IMR-90 (cell line): ENCODE results near the gene UNC13A. TPM values are rescaled to one million over a fixed set of nuclear protein-coding genes. Genes with fewer than 3 reads are reported as not detected.

Experiments used
- ATAC-seq: fragments of 200-7000 bp; cut with Tn5 transposase; 2 replicates; pipeline ENCODE4 v1.9.1; 2020; ENCODE audit warnings: low read depth, mild to moderate bottlenecking, moderate library complexity
- BruUV-seq: library from RNA; stranded (reverse); fragments of 400-500 nt; replicated peaks from 2 replicates; lab custom pipeline; 2021; lab: Mats Ljungman, UMichigan
- CTCF ChIA-PET: fragments of 300-600 bp; formaldehyde crosslinking; extraction: SDS; loops from one replicate; lab custom pipeline; 2021; ENCODE audit warnings: antibody characterized with exemption; lab: Yijun Ruan, JAX
- POLR2A ChIA-PET: fragments of 300-600 bp; sonication (Branson Sonifier 250); formaldehyde crosslinking; loops from one replicate; lab custom pipeline; 2022; ENCODE audit warnings: antibody characterized with exemption; ENCODE audit not compliant: unreplicated experiment; lab: Charles Lee
- DNase-seq: peaks from one replicate; pipeline ENCODE4 v3.0.0; 2013
- H2AFZ ChIP-seq: replicated peaks from 2 replicates; pipeline ENCODE3; 2013; ENCODE audit warnings: low read length, mild to moderate bottlenecking; ENCODE audit not compliant: poor library complexity
- H2AK5ac ChIP-seq: 2 replicates; pipeline ENCODE4 v1.6.1; 2013; ENCODE audit warnings: low read depth, low read length, inconsistent platforms
- H2AK9ac ChIP-seq: replicated peaks from 2 replicates; pipeline ENCODE3; 2013; ENCODE audit warnings: mild to moderate bottlenecking, low read depth, low read length, moderate library complexity; ENCODE audit not compliant: poor library complexity
- H2BK120ac ChIP-seq: 2 replicates; pipeline ENCODE4 v1.6.1; 2013; ENCODE audit warnings: low read depth, low read length, inconsistent platforms
- H2BK15ac ChIP-seq: 3 replicates; pipeline ENCODE4 v1.6.1; 2013; ENCODE audit warnings: low read depth, low read length, inconsistent platforms
- H2BK20ac ChIP-seq: 2 replicates; pipeline ENCODE4 v1.6.1; 2013; ENCODE audit warnings: low read depth, mild to moderate bottlenecking, inconsistent platforms, low read length, moderate library complexity
- H2BK5ac ChIP-seq: 2 replicates; pipeline ENCODE4 v1.6.1; 2013; ENCODE audit warnings: mild to moderate bottlenecking, low read depth, low read length, inconsistent platforms; ENCODE audit not compliant: poor library complexity, severe bottlenecking
- H3K14ac ChIP-seq: replicated peaks from 2 replicates; pipeline ENCODE4 v1.6.1; 2013; ENCODE audit warnings: low read depth, low read length, inconsistent platforms
- H3K18ac ChIP-seq: 2 replicates; pipeline ENCODE4 v1.6.1; 2013; ENCODE audit warnings: low read depth, low read length, control low read depth
- H3K23ac ChIP-seq: 2 replicates; pipeline ENCODE4 v1.6.1; 2013; ENCODE audit warnings: low read depth, low read length, inconsistent platforms
- H3K27ac ChIP-seq: 2 replicates; pipeline ENCODE4 v1.5.1; 2013; ENCODE audit warnings: mild to moderate bottlenecking, control low read depth, low read length; ENCODE audit not compliant: insufficient read depth
- H3K27me3 ChIP-seq: 2 replicates; pipeline ENCODE4 v1.6.1; 2013; ENCODE audit warnings: low read length; ENCODE audit not compliant: control insufficient read depth, insufficient read depth
- H3K36me3 ChIP-seq: 2 replicates; pipeline ENCODE4 v1.6.1; 2013; ENCODE audit warnings: low read length, mixed read lengths; ENCODE audit not compliant: control insufficient read depth, insufficient read depth
- H3K4ac ChIP-seq: 2 replicates; pipeline ENCODE4 v1.6.1; 2013; ENCODE audit warnings: low read depth, low read length, inconsistent platforms
- H3K4me1 ChIP-seq: 2 replicates; pipeline ENCODE4 v1.6.1; 2013; ENCODE audit warnings: low read length, mixed read lengths; ENCODE audit not compliant: control insufficient read depth, insufficient read depth
- H3K4me2 ChIP-seq: 2 replicates; pipeline ENCODE4 v1.6.1; 2013; ENCODE audit warnings: low read depth, mild to moderate bottlenecking, control low read depth, low read length, moderate library complexity
- H3K4me3 ChIP-seq: 2 replicates; pipeline ENCODE4 v1.5.1; 2013; ENCODE audit warnings: low read depth, mild to moderate bottlenecking, control low read depth, low read length, moderate library complexity; ENCODE audit not compliant: insufficient read depth
- H3K56ac ChIP-seq: 2 replicates; pipeline ENCODE4 v1.6.1; 2013; ENCODE audit warnings: low read length, inconsistent platforms; ENCODE audit not compliant: insufficient read depth; ENCODE audit errors: extremely low read depth
- H3K79me1 ChIP-seq, 2 experiments: 2 replicates each; pipeline ENCODE4 v1.6.1; 2013; ENCODE audit warnings: low read length in 2 of 2, inconsistent platforms in 1 of 2, low read depth in 1 of 2
- H3K9ac ChIP-seq: 2 replicates; pipeline ENCODE4 v1.6.1; 2013; ENCODE audit warnings: low read depth, low read length, control low read depth
- H3K9me1 ChIP-seq: 2 replicates; pipeline ENCODE4 v1.6.1; 2013; ENCODE audit warnings: low read length, inconsistent platforms; ENCODE audit not compliant: insufficient read depth
- H3K9me3 ChIP-seq: 2 replicates; pipeline ENCODE4 v1.6.1; 2013; ENCODE audit warnings: low read length; ENCODE audit not compliant: control insufficient read depth, insufficient read depth
- H4K20me1 ChIP-seq: 2 replicates; pipeline ENCODE4 v1.6.1; 2013; ENCODE audit warnings: low read length, inconsistent platforms; ENCODE audit not compliant: insufficient read depth
- H4K5ac ChIP-seq: 2 replicates; pipeline ENCODE4 v1.6.1; 2013; ENCODE audit warnings: mild to moderate bottlenecking, low read depth, low read length, control low read depth
- H4K8ac ChIP-seq, 2 experiments: 2 replicates each; pipeline ENCODE4 v1.6.1; 2013; ENCODE audit warnings: low read depth in 2 of 2, low read length in 2 of 2, control low read depth in 1 of 2, inconsistent platforms in 1 of 2
- H4K91ac ChIP-seq: 2 replicates; pipeline ENCODE4 v1.6.1; 2013; ENCODE audit warnings: low read depth, low read length, inconsistent platforms; ENCODE audit not compliant: insufficient read depth
- FOS ChIP-seq: fragments of 150-350 bp; IDR thresholded peaks from 2 replicates; pipeline ENCODE4 v1.6.1; 2016; ENCODE audit warnings: low read depth, low read length
- MAFK ChIP-seq: IDR thresholded peaks from 2 replicates; pipeline ENCODE4 v1.6.1; 2012; ENCODE audit warnings: low read depth, low read length, improper control_type of control experiment
- MXI1 ChIP-seq: IDR thresholded peaks from 2 replicates; pipeline ENCODE4 v1.6.1; 2012; ENCODE audit warnings: low read depth, mild to moderate bottlenecking, low read length, moderate library complexity, borderline replicate concordance
- SMC3 ChIP-seq: fragments of 150-350 bp; IDR thresholded peaks from 2 replicates; pipeline ENCODE4 v1.6.1; 2016; ENCODE audit warnings: low read depth, mild to moderate bottlenecking, antibody characterized with exemption, low read length, moderate library complexity
- WGBS, 2 experiments: methylation state at CpG; one replicate each; pipeline versions ENCODE4 v1.1.5 to v1.1.7; 2013; ENCODE audit warnings: missing lambda C conversion rate in 2 of 2; ENCODE audit not compliant: insufficient read length in 1 of 2; ENCODE audit errors: extremely low coverage in 2 of 2; 5-methylcytosine and 5-hydroxymethylcytosine counted together
- dilution Hi-C: fragments of 300-500 bp; cut with HindIII; formaldehyde crosslinking; loops from one replicate; pipeline ENCODE4 v1.14.3; 2018; ENCODE audit warnings: low sequenced_read_pairs; ENCODE audit not compliant: unreplicated experiment
- in situ Hi-C: fragments of 300-500 bp; cut with MboI; formaldehyde crosslinking; loops from 3 replicates; pipeline ENCODE4 v1.14.3; 2019; ENCODE audit warnings: low sequenced_read_pairs, inconsistent platforms, mixed read lengths
- intact Hi-C: fragments of 100-400 bp; cut with micrococcal nuclease; formaldehyde crosslinking; loops from 2 replicates; pipeline ENCODE4 v1.10.0; 2022
- polyA plus RNA-seq, 3 experiments: library from polyadenylated mRNA; depleted of rRNA; stranded (reverse); fragments of >200 nt; gene quantifications; 2 replicates each; pipeline ENCODE4 v1.2.3, GENCODE V29; 2012; ENCODE audit warnings: low replicate concordance in 1 of 3
- total RNA-seq: library from RNA; depleted of rRNA; stranded (reverse); fragments of >200 nt; gene quantifications from 2 replicates; pipeline ENCODE4 v1.2.3, GENCODE V29; 2012

The UNC13A gene
- total and polyA plus RNA-seq, 2 of the 4 experiments (the other 2 are of a cell fraction) = 0.18 to 0.22 TPM

DNA sequence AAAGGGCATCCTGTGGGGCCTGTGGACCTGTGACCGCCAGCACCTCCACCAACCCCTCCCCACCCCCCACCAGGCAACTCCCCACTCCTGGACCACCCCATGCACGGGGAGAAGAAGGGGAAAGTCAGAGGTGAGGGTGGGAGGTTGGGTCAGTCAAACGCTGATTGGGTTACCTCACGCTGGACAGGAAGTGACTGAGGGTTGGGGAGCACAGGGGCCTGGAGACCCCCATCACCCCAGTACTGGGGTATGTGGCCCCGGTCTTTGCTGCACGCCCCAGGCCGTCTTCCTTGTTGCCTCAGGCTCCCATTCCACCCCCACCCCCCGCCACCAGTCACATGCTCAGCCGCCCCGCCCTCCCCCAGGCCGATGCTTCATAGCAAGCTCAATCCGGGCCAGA, 73.7 kb downstream of the UNC13A start:
- Histone ChIP-seq H3K9me3 (no peaks in the 10 kb centered on the region), H2BK20ac (no peak overlapping the region), H2AK9ac (no peak overlapping the region), H2BK120ac (no peak overlapping the region), H4K8ac (no peak overlapping the region), H3K9ac (no peak overlapping the region), H3K79me1 (no peaks in the 10 kb centered on the region), H3K4me2 (no peak overlapping the region), H3K23ac (no peak overlapping the region), H3K4me3 (no peak overlapping the region), H3K36me3 (no peaks in the 10 kb centered on the region), H3K56ac (no peak overlapping the region), H3K18ac (no peak overlapping the region), H2AK5ac (no peak overlapping the region), H2AFZ (no peak overlapping the region), H3K14ac (no peak overlapping the region), H4K91ac (no peak overlapping the region), H3K27me3 (peaks cover 6% of the 10 kb centered on the region), H3K27ac (no peak overlapping the region), H2BK5ac (no peak overlapping the region), H3K9me1 (no peaks in the 10 kb centered on the region; the same call in 1 of the 2 replicates), H3K4ac (no peak overlapping the region), H4K5ac (no peak overlapping the region), H4K20me1 (no peaks in the 10 kb centered on the region), H2BK15ac (no peak overlapping the region), H3K4me1 (no peaks in the 10 kb centered on the region)
- BruUV-seq = no TSS peak
- ATAC-seq = no peak
- ChIA-PET CTCF (no interaction called here), POLR2A (no interaction called here)
- no CpG with 5 or more reads among the region's 12 CpGs for WGBS, 2 experiments
- DNase-seq = no peak
- intact Hi-C loops = no loop called here
- dilution Hi-C loops = no loop called here
- in situ Hi-C loops = no loop called here
- TF ChIP-seq SMC3 (no peak), MXI1 (no peak), MAFK (no peak), FOS (no peak)
